Activated T-cell treated with anti-CD3 and anti-CD28 coated beads, Interleukin-2, amount 50 U/mL, for 4 hours (primary cell): ENCODE results near the gene RBP5. TPM values are rescaled to one million over a fixed set of nuclear protein-coding genes. Genes with fewer than 3 reads are reported as not detected.
A peak's percentile ranks its signal among the peaks of the same experiment; 100 is the strongest.

Experiments
- ATAC-seq, 2 donors: fragments of 200-7000 bp; cut with Tn5 transposase; one replicate each; pipeline ENCODE4 v1.10.0; 2021
- DNase-seq: peaks from one replicate; pipeline ENCODE4 v3.0.0-alpha.2; 2020
- H3K27me3 Mint-ChIP-seq: one replicate; pipeline ENCODE4 v1.8.0; 2021; ENCODE audit warnings: low read depth, mixed read lengths
- H3K36me3 Mint-ChIP-seq: one replicate; pipeline ENCODE4 v1.8.0; 2022; ENCODE audit warnings: mixed read lengths; ENCODE audit not compliant: insufficient read depth
- H3K4me1 Mint-ChIP-seq: one replicate; pipeline ENCODE4 v1.8.0; 2021; ENCODE audit warnings: low read depth, mixed read lengths
- H3K4me3 Mint-ChIP-seq: one replicate; pipeline ENCODE4 v1.8.0; 2021; ENCODE audit warnings: mild to moderate bottlenecking, moderate library complexity, mixed read lengths
- H3K9me3 Mint-ChIP-seq: one replicate; pipeline ENCODE4 v1.8.0; 2021; ENCODE audit warnings: mixed read lengths
- total RNA-seq, 3 donors: library from RNA; stranded (reverse); gene quantifications; one replicate each; pipeline ENCODE4 v1.2.1, GENCODE V29; 2021

RBP5 gene
- total RNA-seq, 3 donors from 2014 or later: not detected

DNA sequence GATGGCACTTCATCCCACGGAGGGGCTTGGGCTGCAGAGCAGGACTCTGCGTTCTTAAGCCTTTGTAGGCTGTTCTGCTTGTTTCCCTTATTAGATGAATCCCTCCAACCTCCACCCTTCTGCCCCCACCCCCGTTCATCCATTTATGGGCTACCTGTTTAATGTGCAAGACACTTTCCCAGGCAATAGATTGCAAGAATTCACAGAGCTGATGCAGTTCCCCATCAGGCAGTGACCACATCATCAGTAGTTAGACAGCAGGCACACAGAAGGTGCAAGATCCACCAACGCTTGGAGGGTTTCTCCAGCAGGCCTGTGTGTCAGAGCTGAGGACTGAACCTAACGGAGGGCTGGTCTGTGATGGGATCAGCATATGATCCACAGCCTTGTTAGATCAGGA lies 35.2 kb downstream of the RBP5 start:
- peaks cover 2% of the 10 kb centered on the region for H3K36me3 Mint-ChIP-seq
- H3K27me3 Mint-ChIP-seq: peaks cover 4% of the 10 kb centered on the region
- no peak overlapping the region for H3K4me3 Mint-ChIP-seq
- no peak for ATAC-seq
- H3K9me3 Mint-ChIP-seq: no peaks in the 10 kb centered on the region
- DNase-seq: no peak
- H3K4me1 Mint-ChIP-seq: peaks cover 6% of the 10 kb centered on the region

DNA sequence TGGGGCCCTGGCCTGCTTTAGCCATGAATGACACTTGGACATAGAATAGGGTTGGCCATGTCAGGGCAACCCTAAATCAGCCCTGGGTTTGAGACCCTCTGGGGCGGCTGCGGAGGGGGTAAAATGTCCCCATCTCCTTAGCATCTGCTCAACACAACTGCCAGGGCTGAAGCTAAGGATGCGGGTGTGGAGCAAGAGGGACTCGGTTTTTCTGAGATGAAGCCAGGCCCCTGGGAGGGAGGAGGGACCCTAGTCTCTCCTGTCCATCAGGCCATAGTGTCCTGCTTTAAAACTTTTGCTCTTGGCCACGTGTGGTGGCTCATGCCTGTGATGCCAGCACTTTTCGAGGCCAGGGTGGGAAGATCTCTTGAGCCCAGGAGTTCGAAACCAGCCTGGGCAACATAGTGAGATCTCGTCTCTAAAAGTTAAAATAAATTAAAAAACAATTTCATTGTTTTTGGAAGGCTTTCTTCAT lies 35.7 kb downstream of the RBP5 start:
- no peak for DNase-seq
- Mint-ChIP-seq H3K27me3 (peaks cover 4% of the 10 kb centered on the region), H3K4me3 (no peak overlapping the region), H3K4me1 (peaks cover 6% of the 10 kb centered on the region), H3K36me3 (no peaks in the 10 kb centered on the region), H3K9me3 (no peaks in the 10 kb centered on the region)
- ATAC-seq: no peak

DNA sequence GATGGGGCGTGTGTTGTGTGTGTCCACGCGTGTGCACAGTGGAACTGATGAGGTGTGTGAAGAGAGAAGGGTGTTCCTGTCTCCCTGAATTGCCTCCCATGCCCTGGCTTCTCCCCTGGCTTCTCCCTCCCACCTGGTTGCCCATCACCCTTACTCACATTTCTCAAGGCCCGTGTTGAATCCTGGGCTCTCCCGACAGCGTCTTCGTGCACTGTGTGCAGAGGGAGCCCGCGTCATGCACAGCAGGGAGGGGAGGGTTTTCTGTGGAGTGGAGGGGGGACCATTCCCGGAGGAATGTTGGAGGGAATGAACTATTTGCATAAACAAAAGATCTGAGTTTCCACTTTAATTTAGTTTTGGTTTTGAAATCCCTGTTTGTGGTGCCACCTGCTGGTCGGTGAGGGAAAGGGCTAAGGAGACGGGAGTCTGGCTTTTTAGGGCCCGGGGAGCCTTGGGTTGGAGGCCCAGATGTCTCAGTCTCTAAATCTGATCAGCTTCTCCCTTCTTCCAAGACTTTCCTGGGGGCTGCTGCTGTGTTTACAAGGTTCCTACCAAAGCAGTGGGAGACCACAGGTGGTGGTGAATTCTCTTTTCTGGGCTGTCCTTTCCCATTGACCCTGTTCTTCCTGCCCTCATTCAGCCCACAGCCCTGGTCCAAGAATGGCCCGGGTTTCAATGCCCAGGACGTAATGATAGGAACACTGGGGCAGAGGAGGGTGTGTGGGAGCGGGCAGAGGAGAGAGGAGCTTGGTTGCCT lies 36.3 kb downstream of the RBP5 start, which contains the start of gene C1R:
C1R (minus strand) TSS at position 217 of the 757 bp plus-strand sequence; CDS start at position 160, 57 bp downstream.
- no peaks in the 10 kb centered on the region for H3K9me3 Mint-ChIP-seq
- peak within 1 kb of the TSS; percentile 82 for H3K4me3 Mint-ChIP-seq
- H3K36me3 Mint-ChIP-seq: no peaks in the 10 kb centered on the region
- H3K27me3 Mint-ChIP-seq: peaks cover 4% of the 10 kb centered on the region
- peaks cover 6% of the 10 kb centered on the region for H3K4me1 Mint-ChIP-seq
- peak; percentile 66 for DNase-seq
- peak; percentile 81 to 85 for ATAC-seq

DNA sequence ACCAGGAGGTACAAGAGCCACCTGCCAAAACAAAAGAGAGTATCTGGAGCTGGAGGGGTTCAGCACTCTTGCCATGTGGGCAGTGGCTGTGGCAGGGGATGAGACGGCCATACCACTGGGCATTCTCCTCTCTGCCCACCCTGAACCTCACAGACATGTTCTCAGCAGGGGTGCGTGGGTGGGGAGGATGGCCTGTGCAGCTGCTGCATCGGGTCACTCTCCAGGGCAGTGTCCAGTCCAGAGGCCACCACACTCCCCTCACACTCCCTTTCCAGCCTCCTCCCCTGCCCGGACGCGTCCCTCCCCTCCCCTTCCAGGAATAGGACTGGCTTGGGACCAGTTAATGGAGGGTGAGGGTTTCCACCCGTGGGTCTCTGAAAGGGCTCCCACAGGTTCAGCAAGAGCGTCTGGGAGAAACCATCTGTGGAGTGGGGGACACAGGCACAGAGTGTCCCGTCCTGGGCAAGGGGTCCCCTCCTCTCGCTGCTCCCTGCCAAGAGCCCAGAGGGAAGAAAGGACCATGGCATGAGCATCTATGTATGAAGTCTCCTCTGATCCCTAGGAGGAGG lies 36.9 kb downstream of the RBP5 start:
- peaks cover 6% of the 10 kb centered on the region for H3K4me1 Mint-ChIP-seq
- peak in 1 of 2 donors; percentile 14 for ATAC-seq
- peak overlapping the region; percentile 82 for H3K4me3 Mint-ChIP-seq
- DNase-seq: no peak
- peaks cover 4% of the 10 kb centered on the region for H3K27me3 Mint-ChIP-seq
- no peaks in the 10 kb centered on the region for H3K9me3 Mint-ChIP-seq
- H3K36me3 Mint-ChIP-seq: no peaks in the 10 kb centered on the region

DNA sequence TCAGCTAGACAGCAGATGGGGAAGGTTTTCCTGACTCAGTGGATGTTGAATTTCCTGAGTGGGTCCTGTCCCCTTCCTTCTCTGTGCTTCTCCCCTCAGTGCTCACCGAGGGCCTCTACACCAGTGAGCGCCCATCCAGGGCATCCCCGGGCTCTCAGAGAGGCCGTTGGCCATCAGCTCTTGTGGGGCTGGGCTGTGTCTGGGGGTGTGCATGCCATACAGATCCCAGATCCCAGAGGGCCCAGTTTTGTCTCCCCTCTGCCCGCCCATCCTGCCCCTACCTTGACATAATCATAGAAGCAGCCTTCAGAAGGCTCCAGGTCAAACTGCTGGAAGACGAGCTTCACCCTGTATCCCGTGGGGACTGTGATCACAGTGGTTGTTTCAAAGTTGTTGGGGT lies 37.5 kb downstream of the RBP5 start:
- DNase-seq (no peak), ATAC-seq (no peak)
- Mint-ChIP-seq H3K4me3 (no peak overlapping the region), H3K9me3 (no peaks in the 10 kb centered on the region), H3K4me1 (peaks cover 6% of the 10 kb centered on the region), H3K36me3 (no peaks in the 10 kb centered on the region), H3K27me3 (peaks cover 4% of the 10 kb centered on the region)

DNA sequence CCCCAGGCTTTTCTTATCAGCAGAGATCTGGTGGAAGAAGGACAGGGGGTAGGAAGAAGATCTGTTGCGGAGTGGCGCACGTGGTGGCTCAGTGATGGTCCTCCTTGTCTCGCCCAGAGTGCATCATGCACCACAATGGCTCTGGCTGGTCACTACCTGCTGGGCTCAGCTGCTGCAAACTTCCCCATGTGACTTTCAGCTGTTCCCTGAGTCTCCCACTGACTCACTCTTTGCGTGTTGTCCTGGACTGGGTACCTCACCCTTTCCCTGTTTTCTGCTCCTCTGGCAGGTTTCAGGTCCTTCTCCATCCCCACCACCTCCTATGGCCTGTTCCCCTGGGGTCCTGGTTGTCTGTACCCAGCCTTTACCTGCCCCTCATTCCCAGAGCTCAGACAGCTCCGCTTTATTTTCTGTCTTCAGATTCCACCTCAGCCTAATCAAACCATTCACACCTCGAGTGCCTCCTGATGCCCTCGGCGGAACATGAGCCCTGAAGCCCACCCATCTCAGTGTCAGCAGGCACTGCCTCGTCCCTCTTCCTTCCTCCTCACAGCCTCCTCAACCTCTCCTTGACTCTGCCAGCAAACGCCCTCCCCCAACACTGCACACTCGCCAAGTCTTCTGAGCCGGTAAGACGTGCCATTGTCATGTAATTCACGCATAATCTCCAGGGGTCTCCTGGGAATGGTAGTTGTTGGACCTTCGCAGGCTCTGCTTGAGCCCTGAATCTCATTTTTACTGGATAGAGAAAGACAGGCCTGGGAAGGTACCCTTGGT lies 38.3 kb downstream of the RBP5 start:
- ATAC-seq: no peak
- Mint-ChIP-seq H3K9me3 (no peaks in the 10 kb centered on the region), H3K4me3 (no peak overlapping the region), H3K27me3 (peaks cover 4% of the 10 kb centered on the region), H3K36me3 (no peaks in the 10 kb centered on the region), H3K4me1 (peaks cover 6% of the 10 kb centered on the region)
- no peak for DNase-seq

DNA sequence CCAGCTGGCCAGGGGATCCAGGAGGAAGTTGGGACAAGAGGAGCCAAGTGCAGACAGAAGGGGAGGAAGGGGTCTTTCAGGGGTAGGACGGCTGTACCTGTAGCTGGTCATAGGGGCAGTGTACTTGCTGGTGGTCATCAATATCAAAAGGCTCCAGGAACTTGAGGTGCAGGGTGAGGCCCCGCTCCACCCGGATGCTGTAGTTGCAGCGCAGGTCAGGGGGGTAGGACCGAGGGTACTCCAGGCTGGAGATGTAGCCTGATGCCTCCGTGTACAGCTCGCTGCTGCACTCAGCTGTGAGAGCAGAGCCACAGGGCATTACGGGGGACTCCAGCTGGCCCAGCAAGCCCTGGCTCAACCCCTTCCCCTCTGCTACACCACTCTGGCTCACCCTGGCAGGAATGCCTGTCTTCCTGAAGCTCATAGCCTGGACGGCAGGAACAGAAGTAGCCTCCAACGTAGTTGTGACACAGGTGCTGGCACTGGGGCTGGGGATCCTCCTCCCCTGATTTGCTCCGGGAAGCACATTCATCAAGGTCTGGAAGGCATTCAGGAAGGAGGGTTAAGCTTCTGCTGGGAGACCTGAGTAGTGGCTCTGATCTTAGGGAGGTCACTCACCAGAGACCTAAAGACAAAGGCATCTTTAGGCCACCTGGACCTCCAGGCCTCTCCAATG lies 39.4 kb downstream of the RBP5 start:
- Mint-ChIP-seq H3K4me3 (no peak overlapping the region), H3K27me3 (peaks cover 4% of the 10 kb centered on the region), H3K4me1 (peaks cover 6% of the 10 kb centered on the region), H3K36me3 (no peaks in the 10 kb centered on the region), H3K9me3 (no peaks in the 10 kb centered on the region)
- DNase-seq: no peak
- ATAC-seq: no peak

DNA sequence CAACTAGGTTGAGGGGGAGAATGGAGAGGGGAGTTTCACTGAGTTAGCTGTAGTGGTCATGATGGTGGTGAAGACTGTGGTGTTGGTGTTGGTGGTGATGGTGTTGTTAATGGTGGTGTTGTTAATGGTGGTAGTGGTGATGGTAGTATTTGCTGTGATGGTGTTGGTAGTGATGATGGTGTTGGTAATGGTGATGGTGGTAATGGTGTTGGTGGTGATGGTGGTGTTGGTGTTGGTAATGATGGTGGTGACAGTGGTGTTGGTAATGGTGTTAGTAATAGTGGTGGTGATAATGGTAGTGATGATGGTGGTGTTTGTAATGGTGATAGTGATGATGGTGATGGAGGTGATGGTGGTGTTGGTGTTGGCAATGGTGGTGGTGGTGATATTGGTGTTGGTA lies 45.6 kb downstream of the RBP5 start:
- Mint-ChIP-seq H3K4me1 (no peaks in the 10 kb centered on the region), H3K4me3 (no peak overlapping the region), H3K9me3 (peaks cover 4% of the 10 kb centered on the region), H3K36me3 (no peaks in the 10 kb centered on the region), H3K27me3 (no peaks in the 10 kb centered on the region)
- ATAC-seq (no peak), DNase-seq (no peak)

DNA sequence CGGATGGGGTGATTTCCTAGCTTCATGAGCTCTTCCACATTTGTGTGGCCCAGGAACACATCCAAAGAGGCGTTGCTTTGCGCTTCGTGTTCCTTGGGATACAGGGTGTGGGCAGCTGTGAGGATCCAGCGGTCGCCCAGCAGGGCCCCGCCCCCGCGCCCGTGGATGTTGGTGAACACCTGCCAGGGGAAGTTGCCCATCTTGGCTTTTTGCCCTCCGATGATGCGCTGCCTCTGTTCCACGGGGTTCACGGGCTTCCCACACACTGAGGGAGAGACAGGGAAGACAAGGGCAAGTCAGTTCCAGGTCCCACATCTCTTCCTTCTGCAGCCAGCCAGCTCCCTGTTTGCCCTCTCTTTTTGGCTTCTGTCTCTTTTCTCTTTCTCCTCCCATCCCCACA lies 47.7 kb downstream of the RBP5 start:
- H3K9me3 Mint-ChIP-seq: peaks cover 4% of the 10 kb centered on the region
- H3K4me3 Mint-ChIP-seq: no peak overlapping the region
- DNase-seq (no peak), ATAC-seq (no peak)
- H3K4me1 Mint-ChIP-seq: no peaks in the 10 kb centered on the region
- no peaks in the 10 kb centered on the region for H3K27me3 Mint-ChIP-seq
- no peaks in the 10 kb centered on the region for H3K36me3 Mint-ChIP-seq

DNA sequence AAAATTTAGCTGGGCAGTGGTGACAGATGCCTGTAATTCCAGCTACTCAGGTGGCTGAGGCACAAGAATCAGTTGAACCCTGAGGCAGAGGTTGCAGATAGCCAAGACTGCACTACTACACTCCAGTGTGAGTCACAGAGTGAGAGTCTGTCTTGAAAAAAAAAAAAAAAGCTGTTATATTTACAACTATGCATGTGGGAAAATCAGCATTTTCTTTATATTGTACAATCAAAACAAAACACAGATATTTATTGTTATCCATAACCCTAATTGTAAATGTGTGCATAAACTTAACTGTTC lies 48.9 kb downstream of the RBP5 start:
- Mint-ChIP-seq H3K4me3 (no peak overlapping the region), H3K27me3 (no peaks in the 10 kb centered on the region), H3K9me3 (peaks cover 4% of the 10 kb centered on the region), H3K4me1 (no peaks in the 10 kb centered on the region), H3K36me3 (no peaks in the 10 kb centered on the region)
- no peak for DNase-seq
- no peak for ATAC-seq

DNA sequence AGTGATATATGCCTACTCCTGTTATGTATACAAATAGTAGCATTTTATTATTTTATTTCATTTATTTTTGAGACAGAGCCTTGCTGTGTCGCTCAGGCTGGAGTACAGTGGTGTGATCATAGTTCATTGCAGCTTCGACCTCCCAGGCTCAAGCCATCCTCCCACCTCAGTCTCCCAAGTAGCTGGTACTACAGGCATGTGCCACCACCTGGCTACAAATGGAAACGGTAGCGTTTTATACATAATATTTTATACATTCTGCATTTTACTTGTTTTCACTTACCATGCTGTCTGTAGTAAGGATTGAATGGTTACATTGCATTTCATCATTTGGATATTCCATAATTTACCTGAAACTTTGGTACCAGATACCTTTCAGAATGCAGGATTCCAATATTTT lies 50.5 kb downstream of the RBP5 start:
- DNase-seq (no peak), ATAC-seq (no peak)
- Mint-ChIP-seq H3K9me3 (peaks cover 2% of the 10 kb centered on the region), H3K27me3 (no peaks in the 10 kb centered on the region), H3K4me1 (no peaks in the 10 kb centered on the region), H3K36me3 (no peaks in the 10 kb centered on the region), H3K4me3 (no peak overlapping the region)

DNA sequence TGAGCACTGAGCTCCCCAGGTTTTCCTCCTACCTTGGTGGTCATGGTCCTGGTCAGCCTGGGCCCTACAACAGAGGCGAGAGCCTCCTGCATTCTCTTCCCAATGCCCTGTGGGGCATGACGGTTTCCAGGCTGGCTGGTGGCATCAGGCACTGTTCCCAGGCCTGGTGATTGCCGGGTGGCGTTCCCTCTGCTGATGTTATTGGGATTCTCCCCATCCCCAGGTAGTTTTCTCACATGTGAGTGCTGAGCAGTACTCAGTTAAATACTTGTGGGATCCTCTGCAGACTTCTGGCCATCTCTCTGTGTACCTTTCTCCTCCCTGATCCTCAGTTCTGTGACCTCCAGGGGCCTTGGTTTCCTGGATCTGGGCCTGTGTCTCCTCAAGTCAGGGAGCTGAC lies 52.2 kb downstream of the RBP5 start:
- ATAC-seq (no peak), DNase-seq (no peak)
- Mint-ChIP-seq H3K36me3 (no peaks in the 10 kb centered on the region), H3K4me3 (no peak overlapping the region), H3K4me1 (no peaks in the 10 kb centered on the region), H3K27me3 (peaks cover 2% of the 10 kb centered on the region), H3K9me3 (no peaks in the 10 kb centered on the region)

DNA sequence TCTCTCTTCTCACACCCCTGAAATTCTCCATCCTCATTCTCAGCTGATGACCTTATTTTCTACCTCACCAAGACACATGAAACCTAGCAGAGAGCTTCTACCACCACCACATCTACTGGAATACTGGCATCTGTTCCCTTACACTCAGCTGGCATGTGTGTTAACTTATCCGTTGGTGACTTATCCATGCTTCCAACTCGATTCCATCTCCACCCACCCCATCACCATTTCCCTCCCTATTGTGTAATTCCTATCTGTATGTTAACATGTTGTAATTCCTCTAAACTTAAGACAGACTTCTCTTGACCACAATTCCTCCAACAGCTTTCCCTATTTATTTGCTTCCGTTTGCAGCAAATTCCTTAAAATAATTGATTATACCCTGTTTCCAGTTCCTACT lies 52.8 kb downstream of the RBP5 start:
- no peaks in the 10 kb centered on the region for H3K4me1 Mint-ChIP-seq
- H3K4me3 Mint-ChIP-seq: no peak overlapping the region
- peaks cover 2% of the 10 kb centered on the region for H3K27me3 Mint-ChIP-seq
- DNase-seq: no peak
- no peaks in the 10 kb centered on the region for H3K36me3 Mint-ChIP-seq
- no peaks in the 10 kb centered on the region for H3K9me3 Mint-ChIP-seq
- no peak for ATAC-seq

DNA sequence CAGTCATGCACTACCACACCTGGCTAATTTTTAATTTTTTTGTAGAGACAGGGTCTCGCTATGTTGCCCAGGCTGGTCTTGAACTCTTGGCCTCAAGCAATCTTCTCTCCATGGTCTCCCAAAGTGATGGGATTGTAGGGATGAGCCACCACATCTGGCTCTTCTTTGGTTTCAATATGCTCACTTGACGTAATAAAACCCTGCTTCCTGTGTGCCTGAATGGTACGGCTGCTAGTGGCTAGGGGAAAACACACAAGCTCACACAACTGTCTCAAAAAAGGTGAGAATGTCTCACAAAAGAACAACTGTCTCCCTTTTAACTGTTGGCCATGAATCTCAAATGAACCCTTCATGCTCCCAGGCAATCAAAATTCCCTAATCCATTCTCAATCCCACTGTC lies 53.2 kb downstream of the RBP5 start:
- Mint-ChIP-seq H3K4me1 (no peaks in the 10 kb centered on the region), H3K36me3 (no peaks in the 10 kb centered on the region), H3K9me3 (no peaks in the 10 kb centered on the region), H3K4me3 (no peak overlapping the region), H3K27me3 (peaks cover 4% of the 10 kb centered on the region)
- no peak for DNase-seq
- ATAC-seq: no peak
